ENCODE measurements around the gene DNAJB14.

DNA sequence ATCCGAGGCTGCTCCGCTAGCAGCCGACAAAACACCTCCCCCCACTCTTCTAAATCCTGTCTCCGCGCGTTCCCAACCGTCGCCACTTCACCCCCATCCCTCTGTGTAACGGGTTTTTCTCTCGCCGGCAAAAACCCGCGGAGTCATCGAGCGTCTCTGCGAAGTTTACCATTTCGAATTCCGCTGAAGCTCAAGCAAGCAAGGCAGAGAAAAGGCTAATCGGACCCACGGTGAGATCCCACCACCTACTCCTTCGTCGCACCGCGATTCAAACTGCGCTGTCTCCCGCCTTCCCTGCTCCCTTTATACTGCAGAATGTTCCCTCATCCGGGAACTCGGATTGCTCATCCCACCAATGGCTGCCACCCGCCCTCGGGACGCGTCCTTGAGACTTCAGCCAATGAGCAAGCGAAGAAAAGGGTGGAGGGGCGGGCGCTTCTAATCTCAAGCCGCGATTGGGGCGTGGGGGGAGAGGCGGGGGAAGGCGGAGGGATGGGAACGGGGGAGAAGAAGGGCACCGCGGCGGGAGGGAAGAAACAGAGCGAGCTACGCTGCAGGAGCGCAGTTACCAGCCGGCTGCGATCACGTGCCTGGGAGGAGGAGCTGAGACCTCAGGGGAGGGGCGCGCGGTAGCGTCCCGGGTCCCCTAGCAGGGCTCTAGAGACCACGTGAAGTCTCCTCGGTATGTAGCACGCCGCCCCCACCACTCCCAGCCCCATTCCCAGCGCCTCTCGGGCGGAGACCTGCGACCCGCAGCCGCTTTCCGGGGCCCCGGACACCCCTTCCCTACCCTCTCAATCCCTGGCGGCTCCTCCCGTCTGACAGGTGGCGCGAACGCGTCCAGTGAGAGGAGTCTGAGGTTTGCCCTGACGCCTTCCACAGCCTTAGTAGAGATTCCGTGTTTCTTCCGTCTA, 3.8 kb upstream of the DNAJB14 start, which contains the start of gene H2AZ1:
- TF ChIP-seq, protein P1, sequence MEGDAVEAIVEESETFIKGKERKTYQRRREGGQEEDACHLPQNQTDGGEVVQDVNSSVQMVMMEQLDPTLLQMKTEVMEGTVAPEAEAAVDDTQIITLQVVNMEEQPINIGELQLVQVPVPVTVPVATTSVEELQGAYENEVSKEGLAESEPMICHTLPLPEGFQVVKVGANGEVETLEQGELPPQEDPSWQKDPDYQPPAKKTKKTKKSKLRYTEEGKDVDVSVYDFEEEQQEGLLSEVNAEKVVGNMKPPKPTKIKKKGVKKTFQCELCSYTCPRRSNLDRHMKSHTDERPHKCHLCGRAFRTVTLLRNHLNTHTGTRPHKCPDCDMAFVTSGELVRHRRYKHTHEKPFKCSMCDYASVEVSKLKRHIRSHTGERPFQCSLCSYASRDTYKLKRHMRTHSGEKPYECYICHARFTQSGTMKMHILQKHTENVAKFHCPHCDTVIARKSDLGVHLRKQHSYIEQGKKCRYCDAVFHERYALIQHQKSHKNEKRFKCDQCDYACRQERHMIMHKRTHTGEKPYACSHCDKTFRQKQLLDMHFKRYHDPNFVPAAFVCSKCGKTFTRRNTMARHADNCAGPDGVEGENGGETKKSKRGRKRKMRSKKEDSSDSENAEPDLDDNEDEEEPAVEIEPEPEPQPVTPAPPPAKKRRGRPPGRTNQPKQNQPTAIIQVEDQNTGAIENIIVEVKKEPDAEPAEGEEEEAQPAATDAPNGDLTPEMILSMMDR (IDR thresholded peaks at IDR 0.05; ENCODE audit: insufficient read depth, low read depth, low read length) = no peak
- TF ChIP-seq EZH2 (IDR thresholded peaks at IDR 0.05; ENCODE audit: insufficient read depth, low read length) = no peak

All from astrocyte (in vitro differentiated cells and primary cell).